HepG2 (cell line): ENCODE data around the gene TBC1D24. TPM values are rescaled to one million over a fixed set of nuclear protein-coding genes. Genes with fewer than 3 reads are reported as not detected.
A peak's percentile ranks its signal among the peaks of the same experiment; 100 is the strongest.

Experiments used
- ARID5B ChIP-seq: IDR thresholded peaks from 2 replicates; pipeline ENCODE4 v1.4.0; 2020; ENCODE audit warnings: mild to moderate bottlenecking, missing genetic modification reagents
- CREB1 ChIP-seq, 2 experiments: fragments of 450-650 bp in 1 of 2; IDR thresholded peaks; 2 replicates each; pipeline ENCODE4 v1.6.1; 2016 to 2017; ENCODE audit warnings: control low read depth in 1 of 2, mild to moderate bottlenecking in 1 of 2, missing compliant biosample characterization in 1 of 2, missing genetic modification characterization in 1 of 2
- CREB3 ChIP-seq: sonication (generic); formaldehyde crosslinking; IDR thresholded peaks from 2 replicates; pipeline ENCODE4 v1.5.0; 2020; ENCODE audit warnings: missing genetic modification reagents
- DNMT3B ChIP-seq: conservative IDR thresholded peaks from 2 replicates; pipeline ENCODE4 v1.6.1; 2016; ENCODE audit warnings: missing biosample characterization, control low read depth
- ETV5 ChIP-seq: IDR thresholded peaks from 2 replicates; pipeline ENCODE4 v1.6.1; 2018; ENCODE audit warnings: missing biosample characterization, missing genetic modification reagents, inconsistent platforms, borderline replicate concordance
- FOXM1 ChIP-seq: sonication (generic); formaldehyde crosslinking; IDR thresholded peaks from 2 replicates; pipeline ENCODE4 v1.5.0; 2020; ENCODE audit warnings: missing genetic modification reagents
- HNRNPL ChIP-seq: fragments of 200-400 bp; formaldehyde crosslinking; IDR thresholded peaks from 2 replicates; pipeline ENCODE4 v1.6.1; 2017; ENCODE audit warnings: mild to moderate bottlenecking, low read depth, low read length
- IRF1 ChIP-seq: sonication (generic); formaldehyde crosslinking; IDR thresholded peaks from 2 replicates; pipeline ENCODE4 v1.4.0; 2020; ENCODE audit warnings: low read depth, mild to moderate bottlenecking, missing genetic modification reagents
- KDM1A ChIP-seq: IDR thresholded peaks from 2 replicates; pipeline ENCODE4 v1.6.1; 2016; ENCODE audit warnings: missing compliant biosample characterization
- KDM2A ChIP-seq: sonication (generic); formaldehyde crosslinking; IDR thresholded peaks from 2 replicates; pipeline ENCODE4 v1.4.0; 2020; ENCODE audit warnings: low read depth, missing genetic modification reagents, borderline replicate concordance
- NFE2 ChIP-seq: sonication (generic); formaldehyde crosslinking; IDR thresholded peaks from 2 replicates; pipeline ENCODE4 v1.4.0; 2020; ENCODE audit warnings: missing genetic modification reagents
- NFRKB ChIP-seq: fragments of 450-650 bp; IDR thresholded peaks from 2 replicates; pipeline ENCODE4 v1.6.1; 2017
- PBX2 ChIP-seq: IDR thresholded peaks from 2 replicates; pipeline ENCODE4 v1.6.1; 2016; ENCODE audit warnings: control low read depth
- PRDM4 ChIP-seq: sonication (generic); formaldehyde crosslinking; IDR thresholded peaks from 2 replicates; pipeline ENCODE4 v1.9.0; 2021; ENCODE audit warnings: missing genetic modification reagents, borderline replicate concordance
- RORA ChIP-seq: sonication (generic); formaldehyde crosslinking; IDR thresholded peaks from 2 replicates; pipeline ENCODE4 v1.5.0; 2020; ENCODE audit warnings: mild to moderate bottlenecking, missing genetic modification reagents, moderate library complexity
- YY1 ChIP-seq: IDR thresholded peaks from 2 replicates; pipeline ENCODE4 v1.6.1; 2011; ENCODE audit warnings: low read length, low read depth, moderate library complexity, mild to moderate bottlenecking; ENCODE audit not compliant: insufficient read depth, insufficient replicate concordance
- ZNF674 ChIP-seq: sonication (generic); formaldehyde crosslinking; IDR thresholded peaks from 2 replicates; pipeline ENCODE4 v1.5.0; 2020; ENCODE audit warnings: low read depth, mild to moderate bottlenecking, missing genetic modification reagents
- polyA plus RNA-seq, 8 experiments: library from polyadenylated mRNA; depleted of rRNA in 3 of 8; stranded (reverse) in 7 of 8; unstranded in 1 of 8; fragments of >200 nt; fragmentation: Illumina TruSeq in 4 of 8; extraction: Trizol in 4 of 8; gene quantifications; 2 replicates each; pipeline versions ENCODE4 v1.2.1 to v1.2.3, GENCODE V29; 2011 to 2016; ENCODE audit warnings: low read depth in 4 of 8, missing spikeins in 1 of 8, mixed read lengths in 1 of 8; ENCODE audit not compliant: insufficient read depth in 1 of 8
- total RNA-seq, 5 experiments: library from RNA; depleted of rRNA; stranded (reverse); fragments of >200 nt; fragmentation: Illumina TruSeq; extraction: Trizol; gene quantifications; 2 replicates each; pipeline ENCODE4 v1.2.3, GENCODE V29; 2016; ENCODE audit warnings: low read depth in 1 of 5
- TF ChIP-seq, protein P1 (sequence below): sonication (generic); formaldehyde crosslinking; IDR thresholded peaks from 2 replicates; pipeline ENCODE4 v1.5.1; 2020; ENCODE audit warnings: mild to moderate bottlenecking, missing genetic modification reagents, borderline replicate concordance

The TBC1D24 gene
- total and polyA plus RNA-seq, 2 of the 13 experiments (the other 11 are each of a cell fraction or from before 2014, with no cell fraction given) = 7.7 to 13.7 TPM

GRCh38 chr16:2537451-2538379 lies 62.8 kb downstream of the TBC1D24 start, which contains the start of gene PDPK1 (continued):
- TF ChIP-seq HNRNPL = no peak
- TF ChIP-seq KDM1A = no peak
- TF ChIP-seq IRF1 (CRISPR knock-in tag) = no peak
- TF ChIP-seq KDM2A (CRISPR knock-in tag) = peak; percentile 47; the same call in 1 of the 2 replicates
- no peak for TF ChIP-seq ETV5 (CRISPR knock-in tag)
- TF ChIP-seq, protein P1, sequence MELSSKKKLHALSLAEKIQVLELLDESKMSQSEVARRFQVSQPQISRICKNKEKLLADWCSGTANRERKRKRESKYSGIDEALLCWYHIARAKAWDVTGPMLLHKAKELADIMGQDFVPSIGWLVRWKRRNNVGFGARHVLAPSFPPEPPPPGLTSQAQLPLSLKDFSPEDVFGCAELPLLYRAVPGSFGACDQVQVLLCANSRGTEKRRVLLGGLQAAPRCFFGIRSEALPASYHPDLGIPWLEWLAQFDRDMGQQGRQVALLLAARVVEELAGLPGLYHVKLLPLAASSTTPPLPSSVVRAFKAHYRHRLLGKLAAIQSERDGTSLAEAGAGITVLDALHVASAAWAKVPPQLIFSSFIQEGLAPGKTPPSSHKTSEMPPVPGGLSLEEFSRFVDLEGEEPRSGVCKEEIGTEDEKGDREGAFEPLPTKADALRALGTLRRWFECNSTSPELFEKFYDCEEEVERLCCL (CRISPR knock-in tag) = no peak
- TF ChIP-seq FOXM1 (CRISPR knock-in tag) = no peak
- no peak for TF ChIP-seq CREB3 (CRISPR knock-in tag)
- no peak for TF ChIP-seq NFE2 (CRISPR knock-in tag)
- no peak for TF ChIP-seq PRDM4 (CRISPR knock-in tag)
- TF ChIP-seq YY1 = peak; percentile 90
- TF ChIP-seq NFRKB = no peak
- no peak for TF ChIP-seq ARID5B (CRISPR knock-in tag)
- no peak for TF ChIP-seq RORA
- no peak for TF ChIP-seq ZNF674 (CRISPR knock-in tag)
- peak; percentile 78 for TF ChIP-seq PBX2 (CRISPR knock-in tag)
- TF ChIP-seq DNMT3B = no peak
- TF ChIP-seq CREB1 (IDR thresholded peaks at IDR 0.05) = no peak
- no peak for TF ChIP-seq CREB1 (CRISPR knock-in tag; IDR thresholded peaks at IDR 0.05)
